C1 segment of cervical spinal cord (tissue), 14 donors: ENCODE results near the gene EYS.
"Not testable (repeated sequence)": the region's sequence is repeated elsewhere in the genome, so short reads cannot be mapped to it uniquely, and the experiment has no call there.

Experiments used
- DNase-seq, 14 donors: peaks; one replicate each; lab custom pipeline; 2025; lab: John Stamatoyannopoulos, UW

Gene EYS

DNA sequence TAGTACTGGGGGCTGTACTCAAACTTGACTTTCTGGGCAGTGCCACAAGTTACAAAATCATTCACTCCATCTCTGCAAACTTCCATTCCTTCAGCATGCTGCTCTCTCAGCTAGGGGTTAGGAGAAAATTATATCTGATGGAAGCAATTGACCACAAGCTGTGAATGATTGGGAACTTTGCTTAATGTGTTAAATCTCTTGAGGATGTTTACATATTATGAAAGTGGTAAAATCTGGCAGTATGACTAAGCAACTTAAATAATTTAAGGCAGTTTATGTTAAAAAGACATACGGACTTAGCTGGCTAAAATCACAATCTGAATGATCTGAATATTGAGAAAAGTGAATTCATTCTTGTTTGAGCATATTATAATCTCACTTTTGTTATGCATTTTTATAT, 1656.4 kb downstream of the EYS start:
- DNase-seq, result no peak

DNA sequence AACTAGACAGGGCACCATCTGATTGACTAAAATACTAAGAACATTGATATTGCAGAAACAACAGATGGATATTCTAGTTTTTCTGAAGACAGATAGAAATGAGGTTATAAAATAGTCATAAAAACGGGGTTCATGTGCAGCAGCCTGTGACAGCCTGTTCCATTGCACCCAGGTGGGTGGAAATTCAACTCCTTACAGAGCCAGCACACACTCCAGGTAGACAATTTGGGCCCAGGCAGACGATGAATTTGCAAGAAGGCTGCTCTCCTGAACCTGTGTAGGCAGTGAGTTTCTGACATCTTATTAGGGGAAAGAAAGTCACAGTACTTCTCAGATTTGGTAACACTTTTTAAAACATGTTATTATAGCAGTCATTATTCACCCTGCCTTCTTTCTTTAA, 1657.3 kb downstream of the EYS start:
- DNase-seq, result no peak

DNA sequence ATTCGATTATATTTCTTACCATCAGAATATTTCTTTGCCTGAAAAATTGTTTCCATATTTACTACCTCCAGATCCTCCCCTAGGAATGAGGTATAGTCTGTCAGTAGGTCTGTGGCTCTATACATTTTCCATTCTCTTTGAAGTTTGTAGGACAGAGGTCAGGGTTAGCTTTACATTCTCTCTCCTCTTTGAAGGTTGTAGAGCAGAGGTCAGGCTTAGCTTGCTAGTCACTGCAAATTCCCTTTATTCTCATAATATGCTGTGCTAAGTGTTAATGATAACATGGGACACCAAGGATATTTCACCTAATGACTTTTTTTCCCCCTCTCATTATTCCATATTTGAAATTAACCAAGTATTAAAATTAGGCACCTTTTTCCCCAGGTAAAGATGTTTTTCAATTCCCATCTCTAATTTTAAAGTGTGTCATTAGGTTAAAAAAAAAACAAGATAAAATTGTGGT, 1660.2 kb downstream of the EYS start:
- DNase-seq, result no peak

GRCh38 chr6:64041373-64041772, 1665.7 kb downstream of the EYS start:
- no peak for DNase-seq

GRCh38 chr6:64040113-64040512, 1666.9 kb downstream of the EYS start:
- no peak for DNase-seq

DNA sequence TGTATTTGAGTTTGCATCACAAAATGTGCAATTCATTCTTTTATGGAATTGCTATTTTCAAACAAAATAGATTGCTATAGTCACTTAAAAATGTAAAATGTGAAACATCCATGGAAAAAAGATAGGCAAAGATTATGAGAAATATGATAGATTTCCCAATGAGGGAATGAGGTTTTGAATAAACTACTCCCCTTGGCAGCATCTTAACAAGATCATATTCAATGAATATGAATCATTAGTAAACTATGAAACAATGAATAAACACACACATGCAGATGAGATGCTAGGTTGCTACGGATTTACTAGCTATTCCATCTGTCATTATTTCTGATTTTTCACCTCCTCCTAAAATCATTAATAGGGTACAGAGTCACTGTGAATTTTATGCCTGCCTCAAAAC, 1669.6 kb downstream of the EYS start:
- DNase-seq, result no peak

DNA sequence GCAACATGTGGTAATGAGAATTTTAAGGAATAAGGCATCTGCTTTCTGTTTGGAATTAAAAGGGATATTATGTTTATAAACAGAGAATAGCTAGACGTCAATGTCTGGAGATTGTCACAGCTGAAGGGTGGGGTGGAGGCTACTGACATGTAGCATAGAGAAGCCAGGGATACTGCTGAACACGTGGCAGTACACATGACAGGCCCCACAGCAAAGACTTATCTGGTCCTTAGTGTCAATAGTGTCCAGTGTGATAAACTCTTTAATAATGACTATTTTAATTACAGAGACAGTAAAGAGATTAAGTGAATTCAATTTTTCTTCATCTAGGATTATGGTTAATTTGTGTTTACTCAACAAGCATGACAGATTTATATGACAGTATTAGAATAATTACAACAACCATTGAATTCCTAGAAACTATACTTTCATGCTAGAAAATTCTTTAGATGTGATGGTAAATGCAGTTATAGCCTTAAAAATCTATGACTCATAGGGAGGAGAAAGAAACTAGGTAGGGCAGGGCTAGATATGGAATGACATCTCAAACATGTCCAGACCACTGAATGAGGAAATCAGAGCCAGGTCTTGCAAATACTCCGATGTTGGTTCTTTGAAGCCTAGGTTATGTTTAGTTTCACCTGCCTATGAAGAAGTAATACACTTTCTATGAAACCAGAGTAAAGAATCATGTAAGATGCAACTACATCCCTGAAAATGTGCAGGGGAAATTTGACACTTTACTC, 1671.9 kb downstream of the EYS start:
- DNase-seq, result no peak

DNA sequence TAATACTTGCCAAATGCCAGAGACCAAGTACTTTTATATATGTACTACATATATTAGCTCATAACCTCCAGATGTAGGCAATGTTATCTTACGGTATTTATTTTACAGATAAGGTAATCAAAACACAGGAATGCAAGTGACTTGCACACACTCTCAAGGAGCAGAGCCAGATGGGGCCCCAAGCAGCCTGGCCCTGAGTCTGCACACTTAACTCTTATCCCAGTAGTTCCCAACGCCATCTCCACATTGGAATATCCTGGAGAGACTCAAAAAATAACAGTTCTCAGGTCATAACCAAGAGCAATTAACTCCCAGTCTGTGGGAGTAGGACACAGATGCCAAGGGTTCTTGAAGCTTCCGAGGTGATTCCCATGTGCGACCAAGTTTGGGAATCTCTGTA, 1672.7 kb downstream of the EYS start:
- DNase-seq, result no peak

DNA sequence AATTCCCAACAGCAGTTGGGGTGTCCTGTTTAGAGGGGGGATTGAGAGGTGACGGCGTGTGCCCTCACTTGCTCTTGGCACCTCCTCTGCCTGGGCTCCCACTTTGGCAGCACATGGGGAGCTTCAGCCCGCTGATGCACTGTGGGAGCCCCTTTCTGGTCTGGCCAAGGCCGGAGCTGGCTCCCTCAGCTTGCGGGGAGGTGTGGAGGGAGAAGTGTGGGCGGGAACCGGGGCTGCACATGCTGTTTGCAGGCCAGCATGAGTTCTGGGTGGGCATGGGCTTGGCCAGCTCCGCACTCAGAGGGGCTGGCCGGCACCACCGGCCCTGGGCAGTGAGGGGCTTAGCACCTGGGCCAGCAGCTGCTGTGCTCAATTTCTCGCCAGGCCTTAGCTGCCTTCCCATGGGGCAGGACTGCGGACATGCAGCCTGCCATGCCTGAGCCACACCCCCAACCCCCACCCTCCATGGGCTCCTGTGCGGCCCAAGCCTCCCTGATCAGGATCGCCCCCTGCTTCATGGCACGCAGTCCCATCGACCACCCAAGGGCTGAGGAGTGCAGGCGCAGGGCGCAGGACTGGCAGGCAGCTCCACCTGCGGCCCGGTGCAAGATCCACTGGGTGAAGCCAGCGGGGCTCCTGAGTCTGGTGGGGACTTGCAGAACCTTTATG, 1675.9 kb downstream of the EYS start:
- not testable (repeated sequence) for DNase-seq

DNA sequence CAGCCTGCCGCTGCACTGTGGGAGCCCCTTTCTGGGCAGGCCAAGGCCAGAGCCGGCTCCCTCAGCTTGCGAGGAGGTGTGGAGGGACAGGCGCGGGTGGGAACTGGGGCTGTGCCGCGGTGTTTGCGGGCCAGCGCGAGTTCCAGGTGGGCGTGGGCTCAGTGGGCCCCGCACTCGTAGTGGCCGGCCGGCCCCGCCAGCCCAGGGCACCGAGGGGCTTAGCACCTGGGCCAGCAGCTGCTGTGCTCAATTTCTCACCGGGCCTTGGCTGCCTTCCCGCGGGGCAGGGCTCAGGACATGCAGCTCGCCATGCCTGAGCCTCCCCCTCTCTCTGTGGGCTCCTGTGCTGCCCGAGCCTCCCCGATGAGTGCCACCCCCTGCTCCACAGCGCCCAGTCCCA, 1683.3 kb downstream of the EYS start:
- no peak for DNase-seq

GRCh38 chr6:64014595-64014994, 1692.4 kb downstream of the EYS start:
- no peak for DNase-seq

GRCh38 chr6:64013011-64013410, 1694.0 kb downstream of the EYS start:
- DNase-seq, result no peak

DNA sequence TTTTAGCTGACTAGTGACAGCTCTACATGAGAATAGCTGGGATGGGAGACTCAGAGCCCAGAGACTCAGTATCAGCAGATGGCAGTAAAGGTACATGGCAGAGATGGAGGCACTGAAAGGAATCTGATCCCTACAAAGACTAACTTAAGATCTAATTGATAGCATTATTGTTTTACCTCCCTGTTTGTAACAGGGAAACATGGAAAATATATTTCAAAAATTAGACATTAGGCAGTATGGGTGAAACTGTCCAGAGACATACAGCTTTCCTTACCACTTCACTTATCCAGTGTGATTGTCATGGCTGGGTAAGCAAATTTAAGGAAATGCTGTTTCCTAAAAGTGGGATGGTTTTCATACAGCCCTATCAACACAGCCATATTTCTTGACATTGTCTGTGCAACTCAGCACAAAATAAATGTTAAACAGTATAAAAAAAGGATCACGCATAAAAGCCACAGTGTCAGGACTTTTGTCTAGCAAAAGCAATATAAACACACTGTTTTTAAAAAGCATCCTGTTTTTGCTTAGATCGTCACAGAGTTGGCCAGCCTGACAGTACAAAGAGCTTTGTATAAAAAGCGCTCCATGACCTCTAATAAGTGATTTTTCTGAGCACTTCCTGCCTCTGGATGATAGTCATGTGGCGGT, 1694.5 kb downstream of the EYS start:
- peak in 5 of 14 donors; percentile 1 to 12 (median 8) for DNase-seq

DNA sequence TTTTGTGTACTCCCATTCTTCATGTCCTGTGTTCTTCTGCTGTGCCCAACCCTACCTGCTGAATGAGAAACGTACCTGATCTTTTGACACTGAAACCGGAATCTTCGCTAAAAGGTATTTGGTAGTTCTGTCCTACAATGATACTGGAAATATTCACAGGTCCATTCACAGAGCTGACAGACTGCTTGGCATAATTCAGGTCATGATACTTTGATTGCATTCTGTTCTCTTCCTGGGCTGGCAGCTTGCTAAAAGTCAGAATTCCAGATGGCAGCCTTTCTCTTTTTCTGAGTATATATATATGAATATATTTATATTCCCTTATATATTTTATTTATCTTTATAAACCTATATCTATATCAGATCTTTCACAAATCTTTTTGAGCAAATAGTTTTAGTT, 1696.4 kb downstream of the EYS start:
- DNase-seq, result no peak

DNA sequence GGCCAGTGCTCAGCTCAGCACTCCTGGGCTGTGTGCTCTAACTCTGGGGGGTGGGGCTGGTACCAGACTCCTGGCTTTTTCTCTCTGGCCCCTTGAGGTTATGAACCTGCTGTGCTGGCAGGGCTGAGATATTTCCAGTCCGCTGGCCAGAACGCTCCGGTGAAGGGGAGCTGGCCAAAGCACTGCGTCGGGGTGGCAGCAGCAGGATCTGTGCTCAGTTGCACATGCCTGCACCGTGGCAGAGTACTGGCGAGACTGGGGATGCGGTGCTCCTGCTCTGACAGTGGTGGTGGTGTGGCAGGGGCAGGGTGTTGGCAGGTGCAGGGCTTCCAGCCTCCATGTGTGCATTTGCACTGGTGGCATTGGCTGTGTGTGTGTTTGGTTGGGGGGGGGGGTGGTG, 1697.0 kb downstream of the EYS start:
- DNase-seq, result no peak

DNA sequence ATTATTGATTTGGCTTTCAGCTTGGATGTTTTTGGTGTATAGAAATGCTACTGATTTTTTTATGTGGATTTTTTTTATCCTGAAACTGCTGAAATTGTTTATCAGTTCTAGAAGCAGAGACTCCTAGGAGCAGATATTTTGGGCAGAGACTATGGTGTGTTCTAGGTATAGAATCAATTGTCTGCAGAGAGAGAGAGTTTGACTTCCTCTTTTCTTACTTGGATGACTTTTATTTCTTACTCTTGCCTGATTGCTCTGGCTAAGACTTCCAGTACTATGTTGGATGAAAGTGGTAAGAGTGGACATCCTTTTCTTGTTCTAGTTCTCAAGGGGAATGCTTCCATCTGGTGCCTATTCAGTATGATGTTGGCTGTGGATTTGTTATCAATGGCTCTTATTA, 1700.8 kb downstream of the EYS start:
- DNase-seq, result no peak

GRCh38 chr6:64000818-64001491, 1706.1 kb downstream of the EYS start:
- DNase-seq, result no peak

GRCh38 chr6:63999613-64000012, 1707.4 kb downstream of the EYS start:
- no peak for DNase-seq

DNA sequence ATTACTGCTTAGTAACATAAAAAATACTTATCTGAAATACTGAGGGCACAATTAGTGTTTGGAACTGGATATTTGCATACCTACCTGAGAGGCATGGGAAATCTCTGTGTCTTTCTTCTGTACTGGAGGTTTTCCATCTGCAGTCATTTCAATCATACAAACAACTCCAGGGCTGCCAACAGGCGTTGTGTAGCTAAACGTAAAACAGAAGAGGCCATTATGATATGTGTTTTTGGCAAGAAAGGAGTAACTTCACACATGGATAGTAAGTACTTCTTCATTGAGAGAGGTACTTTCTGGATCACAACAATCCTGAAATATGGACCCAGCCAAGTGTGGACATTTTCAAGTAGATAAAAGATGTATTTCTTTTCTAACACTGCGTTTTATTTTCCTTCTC, 1708.0 kb downstream of the EYS start:
- no peak for DNase-seq

DNA sequence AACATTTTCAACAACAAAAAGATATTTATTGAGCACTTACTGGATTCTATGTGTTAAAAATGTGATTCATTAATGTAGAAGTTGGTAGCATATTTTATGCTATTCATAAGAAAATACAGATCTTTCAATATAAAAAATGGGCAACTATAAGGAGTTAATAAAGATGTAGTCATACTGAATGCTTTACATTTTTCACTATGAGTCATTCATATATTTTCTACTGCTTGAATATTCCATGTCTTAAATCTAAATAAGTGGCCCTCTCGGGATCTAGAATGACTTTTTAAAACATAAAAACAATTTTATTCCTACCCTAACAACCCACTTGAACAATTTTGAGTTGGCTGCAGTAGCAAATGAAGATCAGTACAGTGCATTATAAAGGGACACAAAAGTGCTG, 1709.3 kb downstream of the EYS start:
- no peak for DNase-seq

DNA sequence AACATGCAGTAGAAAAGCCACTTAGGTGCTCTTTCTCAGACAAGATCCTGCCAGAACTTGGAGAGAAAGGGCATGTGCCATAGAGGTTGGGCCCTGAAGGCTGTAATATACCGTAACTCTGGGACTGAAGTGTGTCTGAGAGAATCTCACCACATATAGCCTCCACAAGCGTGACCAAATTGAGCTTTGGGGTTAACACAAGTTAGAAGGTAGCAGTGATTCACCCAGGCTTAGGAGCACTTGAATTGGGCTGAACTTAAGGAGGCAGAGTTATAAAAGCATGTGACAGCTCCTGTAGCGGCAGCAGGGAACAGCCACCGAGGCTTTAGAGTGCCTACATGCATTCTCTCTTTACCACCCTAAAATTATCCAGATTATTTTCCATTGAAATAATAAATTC, 1709.8 kb downstream of the EYS start:
- DNase-seq, result no peak

DNA sequence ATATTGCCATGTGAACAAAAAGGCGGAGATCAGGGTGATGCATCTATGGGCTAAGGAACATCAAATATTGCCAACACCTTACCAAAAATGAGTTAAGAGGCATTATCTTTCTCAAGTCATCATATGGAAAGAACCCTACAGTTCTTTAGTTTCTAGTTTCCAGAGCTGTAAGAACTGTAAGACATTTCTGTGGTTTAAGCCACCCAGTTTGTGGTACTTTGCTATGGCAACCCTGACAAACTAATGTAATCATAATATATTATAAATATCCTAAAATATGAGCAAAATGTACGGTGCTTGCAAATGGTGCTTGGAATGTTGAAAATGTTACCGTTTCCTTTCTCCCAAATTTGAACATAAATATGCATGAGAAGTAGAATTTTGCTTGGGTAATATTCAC, 1721.8 kb downstream of the EYS start:
- DNase-seq, result no peak
